OCI-LY1 (cell line): ENCODE data around the gene ATP13A4.

Experiments
- H2AFZ ChIP-seq: fragments of 200-600 bp; sonication (generic), shearing (Covaris generic); 2 replicates; pipeline ENCODE4 v1.6.0; 2014; ENCODE audit warnings: antibody characterized with exemption, mild to moderate bottlenecking, low read length
- H3F3A ChIP-seq: fragments of 200-600 bp; sonication (generic), shearing (Covaris generic); 2 replicates; pipeline ENCODE4 v1.6.0; 2014; ENCODE audit warnings: mild to moderate bottlenecking, antibody characterized with exemption, low read length, moderate library complexity; ENCODE audit not compliant: insufficient read depth
- H3K27ac ChIP-seq: fragments of 200-600 bp; sonication (generic); 2 replicates; pipeline ENCODE4 v1.5.1; 2014; ENCODE audit warnings: low read length, mixed run types, mild to moderate bottlenecking, low read depth; ENCODE audit not compliant: poor library complexity, severe bottlenecking
- H3K27me3 ChIP-seq: fragments of 200-600 bp; sonication (generic); 2 replicates; pipeline ENCODE4 v1.6.0; 2014; ENCODE audit warnings: antibody characterized with exemption, mild to moderate bottlenecking, low read length, moderate library complexity; ENCODE audit not compliant: insufficient read depth
- H3K36me3 ChIP-seq: fragments of 200-600 bp; sonication (generic); 2 replicates; pipeline ENCODE4 v1.6.1; 2014; ENCODE audit warnings: mild to moderate bottlenecking, antibody characterized with exemption, low read length, moderate library complexity, mixed read lengths; ENCODE audit not compliant: insufficient read depth
- H3K4me1 ChIP-seq: fragments of 200-600 bp; sonication (generic); 2 replicates; pipeline ENCODE4 v1.5.1; 2014; ENCODE audit warnings: mild to moderate bottlenecking, low read length, moderate library complexity; ENCODE audit not compliant: insufficient read depth, severe bottlenecking
- H3K4me2 ChIP-seq: fragments of 200-600 bp; sonication (generic), shearing (Covaris generic); 2 replicates; pipeline ENCODE4 v1.6.1; 2014; ENCODE audit warnings: low read length
- H3K4me3 ChIP-seq: fragments of 200-600 bp; sonication (generic); 2 replicates; pipeline ENCODE4 v1.5.1; 2014; ENCODE audit warnings: low read length, low read depth, mild to moderate bottlenecking, mixed read lengths; ENCODE audit not compliant: poor library complexity, severe bottlenecking
- H3K79me2 ChIP-seq: fragments of 200-600 bp; shearing (Covaris generic); 2 replicates; pipeline ENCODE4 v1.6.1; 2016; ENCODE audit warnings: mixed run types, low read length, mixed read lengths; ENCODE audit not compliant: insufficient read depth
- H3K9ac ChIP-seq: fragments of 200-600 bp; sonication (generic), shearing (Covaris generic); 2 replicates; pipeline ENCODE4 v1.6.1; 2014; ENCODE audit warnings: mild to moderate bottlenecking, low read length, mixed read lengths
- H3K9me2 ChIP-seq: fragments of 200-600 bp; sonication (generic), shearing (Covaris generic); 2 replicates; pipeline ENCODE4 v1.6.1; 2014; ENCODE audit warnings: low read depth, mild to moderate bottlenecking, low read length, mixed read lengths
- H3K9me3 ChIP-seq: fragments of 200-600 bp; shearing (Covaris generic); 2 replicates; pipeline ENCODE4 v1.6.1; 2014; ENCODE audit warnings: low read length, mixed read lengths
- H4K20me1 ChIP-seq: fragments of 200-600 bp; sonication (generic), shearing (Covaris generic); 2 replicates; pipeline ENCODE4 v1.6.0; 2016; ENCODE audit warnings: mild to moderate bottlenecking, low read length; ENCODE audit not compliant: insufficient read depth
- CTCF ChIP-seq: fragments of 200-600 bp; sonication (generic), shearing (Covaris generic); IDR thresholded peaks from 2 replicates; pipeline ENCODE4 v1.5.1; 2017; ENCODE audit warnings: mild to moderate bottlenecking, antibody characterized with exemption, low read length, moderate library complexity, mixed read lengths
- EZH2 ChIP-seq: fragments of 200-600 bp; sonication (generic), shearing (Covaris generic); IDR thresholded peaks from 2 replicates; pipeline ENCODE4 v1.8.0; 2017; ENCODE audit warnings: borderline replicate concordance, mixed run types, mild to moderate bottlenecking, antibody characterized with exemption, low read length, moderate library complexity, mixed read lengths

The ATP13A4 gene

GRCh38 chr3:193490580-193490979 is 64.1 kb downstream of the ATP13A4 start:
- Histone ChIP-seq H3K36me3 (no peaks in the 10 kb centered on the region), H3K9me2 (no peaks in the 10 kb centered on the region), H3K9me3 (no peaks in the 10 kb centered on the region), H4K20me1 (no peaks in the 10 kb centered on the region), H3K27ac (no peak overlapping the region), H3K4me2 (no peak overlapping the region), H3F3A (no peaks in the 10 kb centered on the region), H3K9ac (no peak overlapping the region), H3K27me3 (no peaks in the 10 kb centered on the region), H2AFZ (no peak overlapping the region), H3K4me3 (no peak overlapping the region), H3K79me2 (no peaks in the 10 kb centered on the region), H3K4me1 (no peaks in the 10 kb centered on the region)
- TF ChIP-seq CTCF = no peak
- TF ChIP-seq EZH2 = no peak

- H3K9me3 ChIP-seq = no peaks in the 10 kb centered on the region
- H2AFZ ChIP-seq = no peak overlapping the region
- H3K4me3 ChIP-seq = no peak overlapping the region
- H3F3A ChIP-seq = no peaks in the 10 kb centered on the region
- H3K27ac ChIP-seq = no peak overlapping the region
- no peaks in the 10 kb centered on the region for H4K20me1 ChIP-seq
- no peaks in the 10 kb centered on the region for H3K4me1 ChIP-seq
- H3K36me3 ChIP-seq = no peaks in the 10 kb centered on the region
- no peak overlapping the region for H3K9ac ChIP-seq
- TF ChIP-seq EZH2 (no peak), CTCF (no peak)
- no peaks in the 10 kb centered on the region for H3K79me2 ChIP-seq
- no peaks in the 10 kb centered on the region for H3K9me2 ChIP-seq
- no peaks in the 10 kb centered on the region for H3K27me3 ChIP-seq
- H3K4me2 ChIP-seq = no peak overlapping the region
Measured at GRCh38 chr3:193489949-193490348, 64.7 kb downstream of the ATP13A4 start.

GRCh38 chr3:193488741-193489140 is 66.0 kb downstream of the ATP13A4 start:
- TF ChIP-seq CTCF (no peak), EZH2 (no peak)
- Histone ChIP-seq H3K79me2 (no peaks in the 10 kb centered on the region), H3K4me1 (no peaks in the 10 kb centered on the region), H3K9me2 (no peaks in the 10 kb centered on the region), H3K27ac (no peak overlapping the region), H3K27me3 (no peaks in the 10 kb centered on the region), H2AFZ (no peak overlapping the region), H3K9me3 (no peaks in the 10 kb centered on the region), H3K4me3 (no peak overlapping the region), H3K4me2 (no peak overlapping the region), H4K20me1 (no peaks in the 10 kb centered on the region), H3F3A (no peaks in the 10 kb centered on the region), H3K36me3 (no peaks in the 10 kb centered on the region), H3K9ac (no peak overlapping the region)
